Kidney (tissue), 14 donors: ENCODE results near the gene TMEM156. TPM values are rescaled to one million over a fixed set of nuclear protein-coding genes. Genes with fewer than 3 reads are reported as not detected.

Experiments used
- DNase-seq, 5 donors: peaks; one replicate each; pipeline ENCODE4 v3.0.0-alpha.2; 2013 to 2020
- FAIRE-seq: peaks from 2 replicates; lab custom pipeline; 2012; peaks lifted over from hg19 to GRCh38; lab: Jason Lieb, UNC
- H3K27ac ChIP-seq, 2 donors: one replicate each; pipeline ENCODE4 v1.7.0; 2013; ENCODE audit warnings: low read depth in 2 of 2, low read length in 2 of 2, inconsistent platforms in 1 of 2
- H3K27me3 ChIP-seq: one replicate; pipeline ENCODE4 v1.7.1; 2013; ENCODE audit warnings: low read length, inconsistent platforms; ENCODE audit not compliant: control insufficient read depth, insufficient read depth
- H3K36me3 ChIP-seq, 3 donors: one replicate each; pipeline versions ENCODE4 v1.7.0 to v1.7.1; 2013; ENCODE audit warnings: low read length in 3 of 3, control low read depth in 1 of 3, inconsistent platforms in 1 of 3; ENCODE audit not compliant: insufficient read depth in 3 of 3, control insufficient read depth in 2 of 3
- H3K4me1 ChIP-seq, 3 donors: one replicate each; pipeline versions ENCODE4 v1.7.0 to v1.7.1; 2013; ENCODE audit warnings: low read length in 3 of 3, inconsistent platforms in 1 of 3, low read depth in 1 of 3; ENCODE audit not compliant: control insufficient read depth in 2 of 3, insufficient read depth in 2 of 3
- H3K4me3 ChIP-seq, 3 donors: one replicate each; pipeline versions ENCODE4 v1.7.0 to v1.8.1; 2013; ENCODE audit warnings: low read length in 3 of 3, control low read depth in 1 of 3, inconsistent platforms in 1 of 3
- H3K9ac ChIP-seq, 3 donors: one replicate each; pipeline versions ENCODE4 v1.7.0 to v1.7.1; 2013; ENCODE audit warnings: low read length in 3 of 3, control low read depth in 1 of 3, inconsistent platforms in 1 of 3
- H3K9me3 ChIP-seq, 3 donors: one replicate each; pipeline versions ENCODE4 v1.7.0 to v1.7.1; 2013; ENCODE audit warnings: low read length in 3 of 3, control low read depth in 1 of 3, inconsistent platforms in 1 of 3; ENCODE audit not compliant: control insufficient read depth in 2 of 3, insufficient read depth in 1 of 3
- intact Hi-C: fragments of 100-400 bp; cut with DNase I; formaldehyde crosslinking; loops from one replicate; pipeline ENCODE4 v1.11.1; 2022
- polyA plus RNA-seq: library from polyadenylated mRNA; stranded (reverse); fragments of 350-450 nt; fragmentation: Illumina TruSeq; extraction: RNeasy Lipid Tissue Mini Kit (QIAGEN cat#74804); gene quantifications from one replicate; pipeline ENCODE4 v1.2.3, GENCODE V29; 2014; ENCODE audit warnings: low read depth, low replicate concordance; ENCODE audit not compliant: insufficient read depth
- total RNA-seq: library from RNA; stranded (reverse); fragmentation: NEBNext Ultra II Directional; extraction: Animal tissue kit (Norgen Biotek cat#: 25700); gene quantifications from one replicate; pipeline ENCODE4 v1.2.1, GENCODE V29; 2021
- TF ChIP-seq, protein P1 (sequence below): IDR thresholded peaks from 3 replicates; pipeline ENCODE4 v1.5.1; 2012; ENCODE audit warnings: mild to moderate bottlenecking, moderate library complexity, borderline replicate concordance; ENCODE audit not compliant: insufficient read depth; ENCODE audit errors: extremely low read depth
- donor health status: control.
- donor health status: control.
- donor health status: control.
- donor health status: control.
- donor health status: control.
- donor health status: DM: yes; HTN: yes; CAD: no.
- donor health status: Normal renal cell carcinoma (clear cell type).

The TMEM156 gene
- total and polyA plus RNA-seq, 2 donors from 2014 or later, result 1.8 to 3.5 TPM

DNA sequence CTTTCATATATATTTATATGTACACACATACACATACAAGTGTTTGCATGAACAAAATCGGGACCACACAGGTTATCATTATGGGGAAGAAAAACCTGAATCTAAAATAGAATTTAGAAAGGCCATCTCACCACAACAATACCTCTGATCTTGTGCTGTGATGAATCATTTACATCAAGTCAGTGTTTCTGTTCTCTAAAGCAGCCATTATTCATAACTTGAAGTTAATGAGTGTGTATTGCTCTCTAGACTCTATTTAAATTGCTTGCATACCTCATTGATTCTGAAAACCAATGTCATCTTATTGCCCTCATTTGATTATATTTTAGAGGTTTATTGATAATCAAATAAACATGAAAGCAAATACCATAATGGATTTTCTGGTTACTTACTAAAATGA is 93.0 kb downstream of the TMEM156 start:
- intact Hi-C loops, result no loop called here
- H3K36me3 ChIP-seq, result peaks cover 4 to 13% (median 8%) of the 10 kb centered on the region in 3 donors
- DNase-seq (no peak), FAIRE-seq (no peak)
- no peak overlapping the region for H3K4me3 ChIP-seq
- no peaks in the 10 kb centered on the region for H3K27me3 ChIP-seq
- TF ChIP-seq, protein P1, sequence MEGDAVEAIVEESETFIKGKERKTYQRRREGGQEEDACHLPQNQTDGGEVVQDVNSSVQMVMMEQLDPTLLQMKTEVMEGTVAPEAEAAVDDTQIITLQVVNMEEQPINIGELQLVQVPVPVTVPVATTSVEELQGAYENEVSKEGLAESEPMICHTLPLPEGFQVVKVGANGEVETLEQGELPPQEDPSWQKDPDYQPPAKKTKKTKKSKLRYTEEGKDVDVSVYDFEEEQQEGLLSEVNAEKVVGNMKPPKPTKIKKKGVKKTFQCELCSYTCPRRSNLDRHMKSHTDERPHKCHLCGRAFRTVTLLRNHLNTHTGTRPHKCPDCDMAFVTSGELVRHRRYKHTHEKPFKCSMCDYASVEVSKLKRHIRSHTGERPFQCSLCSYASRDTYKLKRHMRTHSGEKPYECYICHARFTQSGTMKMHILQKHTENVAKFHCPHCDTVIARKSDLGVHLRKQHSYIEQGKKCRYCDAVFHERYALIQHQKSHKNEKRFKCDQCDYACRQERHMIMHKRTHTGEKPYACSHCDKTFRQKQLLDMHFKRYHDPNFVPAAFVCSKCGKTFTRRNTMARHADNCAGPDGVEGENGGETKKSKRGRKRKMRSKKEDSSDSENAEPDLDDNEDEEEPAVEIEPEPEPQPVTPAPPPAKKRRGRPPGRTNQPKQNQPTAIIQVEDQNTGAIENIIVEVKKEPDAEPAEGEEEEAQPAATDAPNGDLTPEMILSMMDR, result no peak
- H3K9ac ChIP-seq, result no peak overlapping the region
- H3K27ac ChIP-seq, result no peak overlapping the region
- no peaks in the 10 kb centered on the region for H3K9me3 ChIP-seq
- H3K4me1 ChIP-seq, result no peaks in the 10 kb centered on the region

DNA sequence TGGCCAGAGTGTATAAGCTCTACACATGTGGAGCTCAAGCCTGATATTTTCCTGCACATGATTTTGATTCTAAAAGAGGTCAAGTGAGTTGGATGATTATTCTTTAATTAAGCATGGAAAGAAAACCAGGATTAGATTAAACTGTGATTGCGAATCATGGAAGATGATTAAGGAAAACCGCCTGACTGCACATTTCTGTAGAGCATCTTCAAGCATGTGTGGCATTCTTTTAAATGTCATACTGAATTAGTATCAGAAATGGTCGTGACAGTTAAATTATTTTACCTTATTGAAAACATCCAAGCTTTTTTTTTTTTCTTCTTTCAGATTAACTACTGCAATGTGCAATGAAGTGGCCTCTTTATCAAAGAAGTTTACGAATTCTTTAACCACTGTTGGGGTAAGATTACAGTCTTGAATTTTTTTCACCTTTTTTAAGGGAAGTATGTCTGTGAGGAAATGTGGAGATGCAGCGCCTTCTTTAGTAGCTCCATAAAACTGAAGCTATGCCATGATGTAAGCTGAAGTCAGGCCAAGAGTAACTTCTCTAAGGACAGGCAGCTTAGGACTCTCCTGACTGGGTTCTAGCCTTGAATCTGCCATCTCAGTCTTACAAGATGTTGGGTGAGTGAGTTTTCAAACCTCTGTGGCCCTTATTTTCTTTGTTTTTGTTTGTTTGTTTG is 96.7 kb downstream of the TMEM156 start:
- no peak overlapping the region for H3K9ac ChIP-seq
- TF ChIP-seq, protein P1, result no peak
- no peaks in the 10 kb centered on the region for H3K9me3 ChIP-seq
- DNase-seq (no peak), FAIRE-seq (no peak)
- peaks cover 11 to 13% (median 11%) of the 10 kb centered on the region in 3 donors for H3K36me3 ChIP-seq
- no peaks in the 10 kb centered on the region for H3K27me3 ChIP-seq
- H3K4me3 ChIP-seq, result no peak overlapping the region
- H3K27ac ChIP-seq, result no peak overlapping the region
- H3K4me1 ChIP-seq, result no peaks in the 10 kb centered on the region
- intact Hi-C loops, result no loop called here

DNA sequence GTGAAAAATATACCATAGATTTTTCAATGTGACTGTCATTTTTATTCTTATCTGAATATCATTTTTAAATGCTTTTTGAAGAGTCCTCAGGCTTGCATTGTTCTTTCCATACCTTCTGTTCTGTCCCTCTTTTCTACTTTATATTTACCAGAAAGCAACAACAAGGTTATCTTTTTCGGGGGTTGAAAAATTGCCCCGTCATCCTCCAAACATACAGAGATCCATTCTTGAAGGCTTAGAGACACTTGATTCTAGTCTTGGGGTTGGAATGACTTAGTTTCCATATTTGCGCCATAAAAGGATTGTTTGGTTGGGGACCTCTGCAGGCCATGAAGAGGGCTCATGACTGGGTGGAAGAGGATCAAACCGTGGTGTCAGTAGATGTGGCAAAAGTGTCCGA is 101.1 kb downstream of the TMEM156 start:
- intact Hi-C loops, result no loop called here
- DNase-seq, result no peak
- Histone ChIP-seq H3K27ac (no peak overlapping the region), H3K9me3 (no peaks in the 10 kb centered on the region), H3K27me3 (no peaks in the 10 kb centered on the region), H3K9ac (no peak overlapping the region), H3K4me3 (no peak overlapping the region), H3K4me1 (no peaks in the 10 kb centered on the region), H3K36me3 (peaks cover 5 to 11% (median 10%) of the 10 kb centered on the region in 3 donors)
- FAIRE-seq, result no peak
- TF ChIP-seq, protein P1, result no peak
